Tracheal epithelial cell (primary cell): ENCODE data around the gene RABEPK. TPM values are rescaled to one million over a fixed set of nuclear protein-coding genes. Genes with fewer than 3 reads are reported as not detected.

Experiments
- total RNA-seq: library from RNA; depleted of rRNA; stranded (reverse); fragments of >200 nt; gene quantifications from 2 replicates; pipeline ENCODE4 v1.2.1, GENCODE V29; 2014

RABEPK gene
- 29.0 and 38.6 TPM in 2 replicates for total RNA-seq

GRCh38 chr9:125200216-125201047, at the start of gene RABEPK:
TSS of gene RABEPK (plus strand) at chr9:125200542. CDS start at chr9:125203014, 2,472 bp downstream.

DNA sequence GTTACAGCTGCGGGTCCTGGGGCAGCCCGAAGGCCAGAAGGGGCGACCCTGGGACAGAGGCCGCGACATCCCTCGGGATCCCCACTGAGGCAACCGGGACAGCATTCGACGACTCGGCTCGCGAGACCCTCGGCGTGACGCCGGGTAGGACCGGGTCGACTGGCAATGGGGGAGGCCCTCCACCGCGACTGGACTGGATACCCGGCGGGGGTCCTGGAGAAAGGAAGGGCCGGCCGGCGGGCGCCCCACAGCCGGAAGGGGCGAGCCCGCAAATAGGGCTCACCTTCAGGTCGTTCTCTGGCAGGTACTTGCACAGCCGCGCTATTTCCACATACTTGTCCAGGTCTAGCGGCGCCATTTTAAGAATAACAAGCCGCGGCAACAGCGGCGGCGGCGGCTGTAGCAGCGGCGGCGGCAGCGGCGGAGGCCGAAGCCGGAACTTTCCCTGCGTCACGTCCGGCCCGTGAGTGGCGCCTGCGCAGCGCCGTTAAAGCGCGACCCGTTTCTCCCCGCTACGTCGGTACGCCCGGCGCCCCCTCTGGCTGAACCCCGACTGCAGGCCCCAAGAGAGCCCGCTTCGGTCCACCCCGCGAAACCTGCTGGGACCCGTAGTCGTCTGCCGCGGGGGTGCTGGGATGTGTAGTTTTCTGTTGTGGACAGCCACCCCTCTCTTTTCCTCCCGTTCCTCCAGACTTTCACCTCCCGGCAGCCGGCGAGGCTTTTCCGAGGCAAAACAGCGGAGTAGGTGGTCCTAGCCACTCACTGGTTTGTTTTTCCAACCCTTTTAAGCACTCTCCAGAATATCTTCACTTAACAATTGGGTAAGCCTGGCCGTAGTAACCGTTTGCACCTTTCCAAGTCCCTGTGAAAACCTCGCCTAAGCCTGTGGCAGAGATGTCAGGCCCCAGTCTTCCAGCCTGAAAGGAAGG, 10.7 kb upstream of the RABEPK start, which contains the start of gene PPP6C:
TSS of gene PPP6C (minus strand) at position 443 of the 929 bp plus-strand sequence. CDS start at position 358, 85 bp downstream.

DNA sequence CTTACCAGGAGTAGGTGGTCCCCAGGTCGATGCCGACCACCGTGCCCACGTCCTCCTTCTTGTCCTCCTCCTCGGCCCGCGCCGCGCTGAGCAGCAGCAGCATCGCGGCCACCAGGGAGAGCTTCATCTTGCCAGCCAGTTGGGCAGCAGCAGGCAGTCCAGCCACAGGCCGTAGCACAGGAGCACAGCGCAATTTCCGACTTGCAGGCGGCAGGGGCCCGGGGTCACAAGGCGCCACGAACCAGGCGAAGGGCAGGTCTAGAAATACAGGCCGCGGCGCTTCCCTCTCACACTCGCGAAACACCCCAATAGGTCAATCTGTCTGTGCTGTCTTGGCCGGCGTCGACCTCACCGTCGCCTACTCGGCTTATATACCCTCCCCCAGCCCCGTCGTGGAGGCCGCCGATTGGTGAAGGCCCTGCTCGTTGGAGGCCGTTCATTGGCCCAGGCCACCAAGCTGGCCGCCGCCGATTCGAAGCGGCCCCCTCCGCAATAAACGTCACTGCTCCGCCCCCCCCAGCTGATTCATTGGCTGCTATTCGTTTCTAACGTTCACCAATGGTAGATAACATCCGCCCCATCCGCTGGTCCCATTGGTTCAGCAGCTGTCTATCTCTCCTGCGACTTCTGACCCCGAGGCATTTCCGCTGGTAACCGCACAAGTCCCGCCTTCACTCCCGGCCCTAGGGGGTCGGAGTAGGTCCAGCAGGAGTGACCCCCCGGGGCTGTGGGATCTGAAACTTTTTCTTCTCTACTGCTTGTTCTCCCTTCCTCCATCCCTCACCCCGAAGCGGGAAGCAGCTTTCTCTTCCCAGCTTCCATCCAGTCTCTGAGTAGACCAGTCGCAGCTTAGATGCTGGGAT, 40.9 kb downstream of the RABEPK start, which contains the start of gene HSPA5:
TSS of gene HSPA5 (minus strand) at position 344 of the 863 bp plus-strand sequence. CDS start at position 127, 217 bp downstream.

DNA sequence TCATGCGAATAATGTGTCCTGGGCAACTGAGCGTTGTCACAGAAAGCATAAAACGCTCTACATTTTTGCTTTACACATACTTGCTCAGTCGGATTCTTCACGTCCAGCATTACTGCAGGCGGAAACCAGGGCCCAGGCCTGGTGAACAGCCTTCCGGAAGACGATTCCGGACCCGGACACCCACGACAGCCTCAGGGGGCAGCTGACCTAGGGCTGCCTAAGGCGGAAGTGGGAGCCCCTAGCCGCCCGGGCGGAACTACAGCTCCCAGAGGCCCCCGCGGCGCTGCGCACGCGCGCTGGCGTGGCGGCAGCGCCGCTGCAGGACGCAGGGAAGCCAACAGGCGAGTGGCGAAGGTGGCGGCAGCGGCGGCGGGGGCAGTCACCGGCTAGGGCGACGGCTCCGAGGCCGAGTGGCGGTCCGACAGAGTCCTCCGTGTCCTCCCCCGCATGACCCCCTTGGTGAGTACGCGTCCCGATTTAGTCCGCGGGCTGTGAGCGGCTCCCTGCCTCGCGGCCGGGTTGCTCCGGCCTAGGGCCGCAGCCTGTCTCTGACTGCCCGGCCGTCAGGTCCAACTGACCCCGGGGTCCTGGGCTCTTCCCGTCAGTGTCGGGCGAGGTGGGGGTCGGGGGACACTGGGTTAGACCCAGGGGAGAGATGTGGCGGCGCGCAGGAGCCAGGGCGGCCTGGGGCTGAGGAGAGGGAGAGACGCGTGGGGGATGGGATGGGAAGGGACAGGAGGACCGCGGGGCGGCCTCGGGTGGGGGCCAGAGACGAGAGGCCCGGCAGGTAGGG, 61.4 kb downstream of the RABEPK start, which contains the start of gene GAPVD1:
TSS of gene GAPVD1 (plus strand) at position 326 of the 793 bp plus-strand sequence. CDS start 37,096 bp downstream, outside the sequence.

Other genes starting within 250 kb of the RABEPK start
- 3.9 and 6.0 TPM in 2 replicates for gene SCAI, start 57.0 kb upstream of the RABEPK start, total RNA-seq
- gene PPP6C, start 10.7 kb upstream of the RABEPK start, total RNA-seq: 11.8 and 15.1 TPM in 2 replicates
- gene HSPA5, start 40.8 kb downstream of the RABEPK start, total RNA-seq: 206 and 224 TPM in 2 replicates
- 37.6 and 61.6 TPM in 2 replicates for gene GAPVD1, start 61.3 kb downstream of the RABEPK start, total RNA-seq